ENCODE measurements around the gene IMMP2L.
"Not testable (repeated sequence)": the region's sequence is repeated elsewhere in the genome, so short reads cannot be mapped to it uniquely, and the experiment has no call there.

IMMP2L gene

DNA sequence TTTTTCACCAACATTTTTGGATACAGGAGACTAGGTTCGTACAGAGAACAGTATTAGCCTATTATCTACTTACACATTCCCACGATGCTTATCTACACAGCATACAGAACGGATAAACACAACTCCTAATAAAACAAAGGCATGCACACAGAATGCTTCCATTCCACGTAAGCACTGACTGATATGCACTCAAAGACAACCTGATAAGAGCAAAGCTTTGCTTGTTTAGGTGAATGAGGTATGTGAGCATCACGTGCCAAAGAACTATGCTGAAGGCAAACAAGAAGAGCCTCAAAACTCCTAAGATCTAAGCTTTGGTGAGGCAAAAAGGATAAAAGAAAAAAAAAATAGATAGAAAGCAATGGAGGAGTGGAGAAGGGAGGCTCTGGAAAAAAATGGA is 884.9 kb downstream of the IMMP2L start:
- FAIRE-seq, result no peak

DNA sequence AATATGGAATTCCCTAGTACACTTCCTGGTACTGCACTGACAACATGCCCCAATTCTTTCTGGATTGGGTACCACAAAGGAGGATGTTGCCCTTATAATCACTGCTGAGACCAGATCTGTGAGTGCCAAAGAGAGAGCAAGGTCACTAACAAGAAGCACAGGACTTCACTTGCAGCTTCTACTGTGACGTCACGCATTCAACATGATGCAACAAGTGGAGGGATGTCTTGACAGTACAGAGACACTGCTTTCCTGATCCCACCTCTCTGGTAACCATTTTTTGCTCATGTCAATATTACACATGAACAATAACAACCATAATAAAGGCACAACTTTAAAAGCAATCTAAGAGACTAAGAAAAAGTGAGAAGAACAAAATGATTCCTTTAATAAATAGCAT is 885.5 kb downstream of the IMMP2L start:
- FAIRE-seq, result no peak

DNA sequence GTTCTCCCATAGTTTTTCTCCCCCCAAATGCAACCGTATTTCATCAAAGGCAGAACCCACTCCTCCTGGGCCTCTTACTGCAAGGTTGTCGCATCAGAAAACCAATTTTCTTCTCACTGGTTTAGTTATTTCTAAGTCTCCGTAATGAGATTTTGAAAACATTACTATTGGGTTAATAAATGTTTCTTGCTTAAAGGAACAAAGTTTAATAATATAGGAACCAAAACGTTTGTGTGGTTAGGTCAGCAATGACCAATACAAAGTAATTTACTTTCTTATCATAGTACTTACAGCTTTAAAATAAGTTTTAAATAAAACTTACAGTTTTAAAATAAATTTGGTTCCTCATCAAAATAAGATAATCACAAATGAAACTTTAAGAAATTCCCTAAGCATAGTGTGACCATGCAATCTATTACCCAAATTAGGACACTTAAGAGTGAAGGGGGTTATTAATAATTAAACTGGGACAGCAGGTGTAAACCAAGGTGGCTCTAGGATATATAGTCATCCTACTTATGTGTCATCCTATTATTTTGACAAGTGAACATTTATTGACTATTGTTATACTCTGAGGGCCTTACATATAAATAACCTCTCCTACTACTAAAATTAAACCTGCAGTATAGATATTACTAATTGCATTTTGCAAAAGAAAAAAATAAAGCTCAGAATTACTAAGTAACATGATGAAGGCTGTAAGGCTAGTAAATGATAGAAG is 886.7 kb downstream of the IMMP2L start:
- FAIRE-seq, result no peak

DNA sequence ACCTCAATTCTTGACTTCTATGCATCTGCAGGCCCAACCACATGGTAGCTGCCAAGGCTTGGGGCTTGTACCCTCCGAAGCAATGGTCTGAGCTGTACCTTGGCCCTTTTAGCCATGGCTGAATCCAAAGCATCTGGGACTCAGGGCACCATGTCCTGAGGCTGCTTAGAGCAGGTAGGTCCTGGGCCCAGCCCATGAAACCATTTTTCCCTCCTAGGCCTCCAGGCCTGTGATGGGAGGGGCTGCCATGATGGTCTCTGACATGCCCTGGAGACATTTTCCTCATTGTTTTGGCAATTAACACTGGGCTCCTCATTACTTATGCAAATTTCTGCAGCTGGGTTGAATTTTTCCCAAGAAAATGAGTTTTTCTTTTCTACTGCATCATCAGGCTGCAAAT is 889.1 kb downstream of the IMMP2L start:
- FAIRE-seq, result no peak

DNA sequence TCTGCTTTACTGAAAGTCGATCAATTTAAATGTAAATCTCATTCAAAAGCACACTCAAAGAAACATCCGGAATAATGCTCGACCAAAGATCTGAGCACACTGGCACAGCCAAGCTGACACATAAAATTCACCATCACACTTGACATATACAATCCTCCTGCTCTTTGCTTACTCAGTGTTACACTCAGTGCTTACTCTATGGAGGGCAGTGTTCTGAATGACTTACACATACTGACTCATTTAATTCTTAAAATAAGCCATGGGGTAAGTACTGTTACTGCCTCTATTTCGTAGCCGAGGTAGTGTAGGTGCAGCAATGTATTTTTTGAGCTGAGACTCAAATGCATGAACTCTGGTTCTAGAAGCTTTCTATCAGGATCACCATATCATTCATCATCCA is 892.9 kb downstream of the IMMP2L start:
- FAIRE-seq, result no peak

DNA sequence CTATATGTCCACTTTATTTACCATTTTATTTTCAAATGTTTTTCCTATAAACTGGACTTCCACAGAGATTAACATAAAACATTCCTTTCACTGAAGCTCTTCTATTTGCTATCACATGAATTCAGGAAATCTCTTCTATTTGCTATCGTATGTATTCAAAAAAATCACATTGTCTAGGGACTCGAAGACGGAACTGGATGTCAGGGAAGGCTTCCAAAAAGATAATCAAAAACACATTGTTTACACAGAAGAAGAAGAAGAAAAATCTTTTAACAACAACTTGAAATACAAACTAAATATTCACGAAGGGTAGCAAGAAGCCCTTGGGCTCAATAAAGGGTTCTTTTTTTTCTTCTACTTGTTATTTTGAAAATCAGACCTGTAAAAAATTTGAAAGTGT is 897.5 kb downstream of the IMMP2L start:
- FAIRE-seq, result no peak

DNA sequence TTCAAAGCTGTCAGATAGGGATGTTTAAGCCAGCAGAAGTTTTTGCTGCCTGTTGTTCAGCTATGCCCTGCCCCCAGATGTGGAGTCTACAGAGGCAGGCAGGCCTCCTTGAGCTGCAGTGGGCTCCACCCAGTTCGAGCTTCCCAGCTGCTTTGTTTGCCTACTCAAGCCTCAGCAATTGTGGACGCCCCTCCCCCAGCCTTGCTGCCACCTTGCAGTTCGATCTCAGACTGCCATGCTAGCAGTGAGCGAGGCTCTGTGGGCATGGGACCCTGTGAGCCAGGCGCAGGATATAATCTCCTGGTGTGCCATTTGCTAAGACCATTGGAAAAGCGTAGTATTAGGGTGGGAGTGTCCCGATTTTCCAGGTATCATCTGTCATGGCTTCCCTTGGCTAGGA is 901.7 kb downstream of the IMMP2L start:
- FAIRE-seq, result not testable (repeated sequence)

DNA sequence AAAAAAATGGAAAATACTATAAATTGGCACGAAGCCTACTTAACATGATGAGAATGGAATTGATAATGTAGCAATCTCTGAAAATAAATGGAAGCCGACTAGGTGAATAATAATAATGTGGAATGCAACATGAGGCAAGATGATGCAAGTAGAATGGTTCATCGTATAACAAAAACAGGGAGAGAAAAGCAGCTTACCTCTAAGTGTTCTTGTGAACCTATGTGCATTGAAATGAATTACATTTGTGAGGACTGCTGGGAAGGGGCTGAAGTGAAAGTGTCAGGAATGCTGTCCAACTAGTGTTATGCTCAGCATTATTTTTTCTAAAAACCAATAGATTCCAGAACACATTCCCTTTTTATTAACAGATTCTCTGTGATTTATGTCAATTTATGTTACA is 912.0 kb downstream of the IMMP2L start:
- FAIRE-seq, result no peak

DNA sequence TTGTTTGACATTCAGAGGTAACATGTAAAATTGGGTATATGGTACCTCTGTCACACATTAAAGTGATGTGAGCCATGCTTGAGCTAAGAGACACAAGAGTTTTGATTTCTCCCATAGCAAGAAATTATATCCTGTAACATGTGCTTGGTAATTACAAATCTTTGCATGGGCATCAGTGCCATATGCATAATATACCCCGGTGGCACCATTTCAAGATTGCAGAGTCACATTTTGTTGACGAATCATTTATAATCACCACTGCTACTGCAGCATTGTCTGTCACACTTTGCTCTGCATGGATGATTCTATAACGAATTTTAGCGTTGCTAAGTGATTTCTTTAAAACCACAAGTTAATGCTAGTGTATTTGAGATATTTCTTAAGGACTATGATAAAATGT is 915.0 kb downstream of the IMMP2L start:
- no peak for FAIRE-seq

DNA sequence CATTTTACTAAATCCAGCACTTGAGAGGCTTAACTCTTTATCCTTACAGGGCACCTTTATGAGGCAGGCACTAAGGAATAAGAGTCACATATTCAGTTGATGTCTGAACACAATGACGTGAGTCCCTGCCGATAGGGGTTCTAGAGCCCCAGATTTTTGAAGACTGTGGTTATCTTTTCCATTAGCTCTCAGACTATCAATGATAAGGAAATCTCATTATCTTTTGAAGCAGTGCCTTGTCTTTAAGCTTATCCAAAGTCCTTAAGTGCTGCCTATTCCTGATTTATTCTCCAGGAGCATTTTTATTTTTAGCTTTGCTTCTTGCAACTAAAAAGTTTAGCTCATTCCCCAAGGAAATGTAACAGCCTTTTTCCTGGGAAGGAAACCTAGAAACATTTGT is 915.5 kb downstream of the IMMP2L start:
- FAIRE-seq, result no peak

DNA sequence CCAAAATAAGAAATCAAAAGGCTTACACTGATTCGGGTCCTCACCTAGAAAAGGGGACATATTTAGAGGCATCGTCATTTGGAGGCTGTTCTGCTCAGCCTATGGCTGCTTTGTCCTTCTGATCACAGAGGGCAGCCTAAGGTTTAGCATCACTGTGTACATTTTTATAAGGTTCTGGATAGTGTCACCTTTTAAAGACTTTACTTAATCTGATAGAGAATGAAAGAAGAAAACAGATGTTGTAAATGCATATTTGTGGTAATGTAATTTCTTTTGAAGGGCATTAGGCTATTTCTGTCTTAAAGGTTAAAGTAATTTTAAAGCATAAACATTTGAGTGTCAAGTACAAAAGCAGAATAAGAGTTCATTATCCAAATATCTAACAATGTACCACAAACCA is 916.7 kb downstream of the IMMP2L start:
- FAIRE-seq, result no peak

DNA sequence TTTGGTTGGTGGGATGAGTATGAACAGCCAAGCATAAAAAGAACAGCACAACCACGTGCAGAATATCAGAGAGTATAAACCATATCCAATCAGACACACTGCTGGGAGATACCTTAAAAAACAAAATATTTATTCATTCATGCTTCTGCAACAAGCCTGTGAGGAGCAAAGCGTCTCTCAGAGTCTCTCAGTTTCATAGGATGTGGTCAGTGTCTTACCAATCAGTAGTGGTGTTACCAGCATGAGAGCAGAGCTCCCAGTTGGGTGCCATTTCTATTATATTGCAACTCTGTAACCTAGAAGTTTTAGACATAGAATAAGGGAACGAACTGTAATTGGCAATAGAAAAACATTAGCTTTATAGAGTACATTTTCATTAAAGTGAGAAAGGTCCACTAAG is 917.2 kb downstream of the IMMP2L start:
- no peak for FAIRE-seq

DNA sequence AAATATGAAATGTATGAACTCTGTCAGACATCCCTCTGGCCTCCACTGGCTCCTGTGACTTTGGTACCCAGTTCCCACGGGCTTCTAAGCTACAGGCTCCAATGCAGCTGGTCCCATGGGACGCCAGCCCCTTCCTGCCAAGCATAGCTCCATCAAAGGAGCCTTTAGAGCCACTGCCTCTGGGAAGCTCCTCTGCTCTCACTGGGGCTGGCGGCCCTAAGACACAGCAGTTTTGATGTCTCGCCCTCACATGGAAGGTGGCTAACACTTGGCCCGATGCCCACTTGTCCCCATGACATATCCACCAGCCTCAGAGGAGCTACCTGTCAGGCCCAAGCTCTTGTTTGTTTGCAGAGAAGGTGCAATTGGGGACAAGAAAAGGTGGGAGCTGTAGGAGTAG is 925.0 kb downstream of the IMMP2L start:
- FAIRE-seq, result no peak

DNA sequence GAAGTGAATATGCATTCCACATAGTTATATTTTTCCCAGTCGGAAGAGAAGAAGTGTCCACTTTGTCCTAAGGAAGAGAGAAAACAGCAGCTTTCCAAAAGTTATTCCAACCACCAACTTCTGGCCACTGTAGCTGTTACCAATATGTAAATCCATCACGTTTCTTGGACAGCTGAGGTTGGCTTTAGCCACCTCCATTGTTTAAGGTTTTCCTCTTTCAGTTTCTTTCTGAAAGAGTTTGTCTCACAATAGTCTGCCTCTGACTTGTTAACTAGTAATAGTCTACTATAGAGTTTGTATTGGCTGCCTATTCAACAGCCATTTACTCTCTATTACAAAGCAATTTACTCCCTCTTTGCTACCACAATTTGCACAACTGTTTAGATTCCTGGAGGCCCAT is 929.0 kb downstream of the IMMP2L start:
- FAIRE-seq, result no peak

DNA sequence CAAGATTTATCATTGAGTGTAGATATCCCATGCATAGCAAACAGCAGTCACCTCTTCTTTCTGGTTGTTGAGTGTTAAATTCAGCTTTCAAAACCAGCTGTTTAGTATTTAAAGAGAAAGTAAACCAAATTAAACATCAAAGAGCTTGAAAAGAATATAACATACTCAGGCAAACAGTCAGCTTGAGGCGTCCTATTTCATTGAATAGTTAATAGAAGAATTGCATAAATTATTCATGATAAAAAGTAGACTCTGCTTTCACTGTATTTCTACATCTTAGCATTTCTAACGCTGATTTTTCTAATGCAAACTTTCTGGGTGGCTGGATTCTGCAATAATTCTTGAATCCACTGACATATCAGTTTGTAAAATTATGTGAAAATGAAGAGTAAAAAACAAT is 935.9 kb downstream of the IMMP2L start:
- no peak for FAIRE-seq

DNA sequence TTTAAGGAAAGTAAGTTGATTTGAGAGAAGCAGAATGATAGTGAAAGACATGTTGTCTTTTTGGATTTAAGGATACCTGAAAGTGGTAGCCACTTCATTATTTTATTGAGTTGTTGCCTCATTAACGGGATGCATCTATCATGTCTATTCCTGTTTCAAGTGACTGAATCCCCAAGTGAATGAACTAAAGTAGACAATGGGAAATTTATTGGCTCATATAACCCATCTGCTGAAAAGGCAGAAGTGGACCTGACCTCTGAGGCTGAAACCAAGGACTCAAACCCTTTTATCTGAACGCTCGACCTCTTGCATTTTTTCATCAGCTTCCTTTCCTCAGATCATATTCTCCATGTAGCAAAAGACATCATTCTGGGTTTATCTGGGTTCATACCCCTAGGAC is 937.0 kb downstream of the IMMP2L start:
- FAIRE-seq, result no peak

DNA sequence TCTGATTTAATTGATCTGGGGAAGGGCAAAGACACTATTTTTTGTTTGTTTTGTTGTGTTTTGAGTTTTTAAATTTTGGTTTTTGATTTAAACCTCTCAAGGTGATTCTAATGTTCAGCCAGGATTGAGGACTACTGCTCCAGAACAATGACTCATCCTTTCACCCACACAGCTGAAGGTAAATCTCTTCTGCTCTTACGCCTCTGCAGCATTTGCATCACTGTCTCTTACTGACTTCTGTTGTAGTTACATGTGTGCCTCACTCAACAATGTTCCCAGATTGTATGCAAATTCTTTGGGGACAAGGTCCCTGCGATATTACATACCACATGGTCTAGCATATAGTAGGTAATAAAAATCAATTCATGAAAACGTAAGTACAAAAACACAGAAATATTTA is 938.9 kb downstream of the IMMP2L start:
- no peak for FAIRE-seq

DNA sequence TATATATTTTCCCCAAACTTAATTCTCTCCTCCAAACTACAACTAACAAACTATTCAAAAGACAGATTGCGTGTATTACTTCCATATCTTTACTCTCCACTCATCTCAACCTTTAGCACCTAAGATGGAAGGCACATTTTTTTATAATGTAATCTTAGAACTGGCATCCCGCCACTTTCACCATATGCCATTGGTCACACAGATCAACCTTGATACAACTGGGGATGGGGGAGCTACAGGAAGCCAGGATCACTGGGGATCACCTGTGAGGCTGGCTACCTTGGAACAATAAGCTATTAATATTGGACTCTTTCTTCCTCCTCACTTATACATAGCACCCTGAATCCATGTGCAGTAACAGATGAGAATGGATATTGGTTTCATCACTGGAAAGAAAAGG is 941.0 kb downstream of the IMMP2L start:
- no peak for FAIRE-seq

DNA sequence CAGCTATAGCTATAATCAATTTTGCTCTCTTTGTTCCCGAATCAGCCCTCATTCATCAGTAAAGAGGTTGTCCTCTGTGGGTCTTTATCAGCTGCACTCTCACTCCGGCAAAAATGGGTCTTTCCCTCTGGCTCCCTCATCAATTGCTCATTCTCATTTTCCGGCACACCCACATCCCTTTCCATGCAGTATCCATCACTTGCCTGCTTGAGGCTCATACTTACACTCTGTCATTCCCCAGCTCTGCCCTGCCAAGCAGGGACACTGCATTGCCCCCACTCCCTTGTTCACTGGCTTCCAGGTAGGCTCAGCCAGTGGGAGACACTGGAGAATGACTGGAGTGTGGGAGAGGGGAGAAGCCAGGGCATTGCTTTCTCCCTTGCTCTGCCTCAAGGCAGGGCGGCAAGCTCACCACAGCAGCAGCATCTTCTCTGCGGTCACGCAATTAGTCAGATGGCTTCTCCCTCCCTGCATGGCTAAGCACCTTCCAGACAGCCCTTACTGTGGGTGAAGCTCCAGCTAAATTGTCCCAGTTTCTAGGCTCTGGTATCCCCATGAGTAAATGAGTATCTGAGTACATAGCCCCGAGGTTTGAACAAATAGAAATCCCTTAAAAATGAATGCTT is 942.1 kb downstream of the IMMP2L start:
- no peak for FAIRE-seq
